ENCODE measurements around the gene NRIP3. TPM values are rescaled to one million over a fixed set of nuclear protein-coding genes. Genes with fewer than 3 reads are reported as not detected.
A peak's percentile ranks its signal among the peaks of the same experiment; 100 is the strongest.

Gene NRIP3
- 38.1 and 42.7 TPM in 2 replicates for total RNA-seq (ENCODE audit: low replicate concordance)

DNA sequence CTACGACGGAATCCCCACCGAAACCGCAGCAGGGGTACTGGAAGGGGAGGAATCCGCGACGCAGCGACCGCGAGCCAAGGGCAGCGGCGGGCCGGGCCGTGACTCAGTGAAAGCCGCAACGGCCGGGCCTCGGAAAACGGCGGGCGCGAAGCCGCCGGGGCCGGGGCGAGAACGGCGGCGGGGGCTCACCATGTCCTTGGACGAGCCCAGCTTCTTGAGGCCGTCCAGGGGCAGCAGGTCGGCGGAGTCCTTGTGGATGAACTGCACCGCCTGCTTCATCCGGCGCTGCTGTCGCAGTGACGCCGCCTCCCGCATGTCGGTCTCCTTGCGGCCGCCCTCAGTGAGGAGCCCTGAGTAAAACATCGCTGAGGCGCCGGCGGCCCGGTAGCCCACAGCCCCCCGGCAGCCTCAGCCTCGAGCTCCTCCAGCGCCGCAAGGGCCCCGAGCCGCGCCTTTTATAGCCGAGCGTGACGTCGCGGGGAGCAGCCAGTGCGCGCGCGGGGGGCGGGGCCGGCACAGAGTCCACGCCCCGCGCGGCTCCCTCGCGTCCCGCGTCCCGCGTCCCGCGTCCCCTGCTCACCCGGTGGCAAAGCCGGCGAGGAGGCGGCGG is at the start of gene NRIP3:
NRIP3 (minus strand) TSS at position 429 of the 610 bp plus-strand sequence; CDS start at position 363, 66 bp downstream.
- peak within 1 kb of the TSS; percentile 51 for H3K4me3 ChIP-seq
- peak; percentile 83 for DNase-seq (ENCODE audit: low spot score)
- no peaks in the 10 kb centered on the region for H3K79me2 ChIP-seq (ENCODE audit: low read depth)
- Mint-ChIP-seq H3K4me3 (peak within 1 kb of the TSS; percentile 85), H3K36me3 (peaks cover 2% of the 10 kb centered on the region), H3K9me3 (no peaks in the 10 kb centered on the region), H3K27me3 (ENCODE audit: insufficient read depth, low read depth) (peaks cover 30% of the 10 kb centered on the region), H3K27ac (no peak within 1 kb of the TSS), H3K4me1 (peaks cover 24% of the 10 kb centered on the region)
- H3K9ac ChIP-seq: no peak within 1 kb of the TSS
- H3K4me1 ChIP-seq: peaks cover 27% of the 10 kb centered on the region
- H3K4me2 ChIP-seq: peak within 1 kb of the TSS; percentile 85
- H2AFZ ChIP-seq (replicated peaks): peak within 1 kb of the TSS; percentile 53
- H3F3A ChIP-seq (ENCODE audit: low read depth): peaks cover 24% of the 10 kb centered on the region
- peaks cover 8% of the 10 kb centered on the region for H4K20me1 ChIP-seq (ENCODE audit: low read depth)
- no peaks in the 10 kb centered on the region for H3K36me3 ChIP-seq
- H3K27me3 ChIP-seq: peaks cover 84% of the 10 kb centered on the region
- no peaks in the 10 kb centered on the region for H3K9me3 ChIP-seq (ENCODE audit: low read depth)
- TF ChIP-seq, protein P1, sequence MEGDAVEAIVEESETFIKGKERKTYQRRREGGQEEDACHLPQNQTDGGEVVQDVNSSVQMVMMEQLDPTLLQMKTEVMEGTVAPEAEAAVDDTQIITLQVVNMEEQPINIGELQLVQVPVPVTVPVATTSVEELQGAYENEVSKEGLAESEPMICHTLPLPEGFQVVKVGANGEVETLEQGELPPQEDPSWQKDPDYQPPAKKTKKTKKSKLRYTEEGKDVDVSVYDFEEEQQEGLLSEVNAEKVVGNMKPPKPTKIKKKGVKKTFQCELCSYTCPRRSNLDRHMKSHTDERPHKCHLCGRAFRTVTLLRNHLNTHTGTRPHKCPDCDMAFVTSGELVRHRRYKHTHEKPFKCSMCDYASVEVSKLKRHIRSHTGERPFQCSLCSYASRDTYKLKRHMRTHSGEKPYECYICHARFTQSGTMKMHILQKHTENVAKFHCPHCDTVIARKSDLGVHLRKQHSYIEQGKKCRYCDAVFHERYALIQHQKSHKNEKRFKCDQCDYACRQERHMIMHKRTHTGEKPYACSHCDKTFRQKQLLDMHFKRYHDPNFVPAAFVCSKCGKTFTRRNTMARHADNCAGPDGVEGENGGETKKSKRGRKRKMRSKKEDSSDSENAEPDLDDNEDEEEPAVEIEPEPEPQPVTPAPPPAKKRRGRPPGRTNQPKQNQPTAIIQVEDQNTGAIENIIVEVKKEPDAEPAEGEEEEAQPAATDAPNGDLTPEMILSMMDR (IDR thresholded peaks at IDR 0.05): no peak
- TF ChIP-seq EZH2 (IDR thresholded peaks at IDR 0.05): peak; percentile 71
- H3K27ac ChIP-seq: no peak within 1 kb of the TSS

- no peak overlapping the region for H2AFZ ChIP-seq (replicated peaks)
- H3K9ac ChIP-seq: no peak overlapping the region
- H3K9me3 ChIP-seq (ENCODE audit: low read depth): no peaks in the 10 kb centered on the region
- Mint-ChIP-seq H3K27me3 (ENCODE audit: insufficient read depth, low read depth) (peaks cover 5% of the 10 kb centered on the region), H3K36me3 (peaks cover 3% of the 10 kb centered on the region), H3K4me3 (no peak overlapping the region), H3K4me1 (peaks cover 27% of the 10 kb centered on the region), H3K27ac (peak overlapping the region; percentile 46), H3K9me3 (no peaks in the 10 kb centered on the region)
- TF ChIP-seq, protein P1 (IDR thresholded peaks at IDR 0.05): no peak
- TF ChIP-seq EZH2phosphoT487 (IDR thresholded peaks at IDR 0.05) (no peak), EZH2 (IDR thresholded peaks at IDR 0.05) (no peak)
- no peaks in the 10 kb centered on the region for H3K79me2 ChIP-seq (ENCODE audit: low read depth)
- H3K36me3 ChIP-seq: no peaks in the 10 kb centered on the region
- no peak overlapping the region for H3K4me3 ChIP-seq
- no peak overlapping the region for H3K27ac ChIP-seq
- DNase-seq (ENCODE audit: low spot score): no peak
- H3K27me3 ChIP-seq: no peaks in the 10 kb centered on the region
- H3K4me2 ChIP-seq: no peak overlapping the region
- no peaks in the 10 kb centered on the region for H4K20me1 ChIP-seq (ENCODE audit: low read depth)
- H3K4me1 ChIP-seq: peaks cover 25% of the 10 kb centered on the region
- peaks cover 10% of the 10 kb centered on the region for H3F3A ChIP-seq (ENCODE audit: low read depth)
These were observed 48.5 kb upstream of the NRIP3 start for GRCh38 chr11:9052316-9052715.

GRCh38 chr11:9049959-9050358 is 46.2 kb upstream of the NRIP3 start:
- no peak for DNase-seq (ENCODE audit: low spot score)
- H3K4me2 ChIP-seq: no peak overlapping the region
- no peaks in the 10 kb centered on the region for H3K9me3 ChIP-seq (ENCODE audit: low read depth)
- no peaks in the 10 kb centered on the region for H3K79me2 ChIP-seq (ENCODE audit: low read depth)
- no peak overlapping the region for H3K4me3 ChIP-seq
- H4K20me1 ChIP-seq (ENCODE audit: low read depth): no peaks in the 10 kb centered on the region
- no peak overlapping the region for H3K9ac ChIP-seq
- Mint-ChIP-seq H3K27ac (no peak overlapping the region), H3K9me3 (no peaks in the 10 kb centered on the region), H3K36me3 (no peaks in the 10 kb centered on the region), H3K27me3 (ENCODE audit: insufficient read depth, low read depth) (peaks cover 2% of the 10 kb centered on the region), H3K4me1 (peaks cover 27% of the 10 kb centered on the region), H3K4me3 (no peak overlapping the region)
- no peaks in the 10 kb centered on the region for H3K27me3 ChIP-seq
- H3K36me3 ChIP-seq: no peaks in the 10 kb centered on the region
- no peak overlapping the region for H2AFZ ChIP-seq (replicated peaks)
- H3K4me1 ChIP-seq: peaks cover 24% of the 10 kb centered on the region
- peaks cover 16% of the 10 kb centered on the region for H3F3A ChIP-seq (ENCODE audit: low read depth)
- no peak overlapping the region for H3K27ac ChIP-seq
- no peak for TF ChIP-seq EZH2phosphoT487 (IDR thresholded peaks at IDR 0.05)
- TF ChIP-seq EZH2 (IDR thresholded peaks at IDR 0.05): no peak
- TF ChIP-seq, protein P1 (IDR thresholded peaks at IDR 0.05): no peak

Data from neural progenitor cell (in vitro differentiated cells).